Activated CD8-positive, alpha-beta T cell treated with anti-CD3 and anti-CD28 coated beads, Interleukin-2, amount 10 ng/mL, durations not matched to agents 7 days and 5 days (primary cell): Measurements from ENCODE around the gene OLFML1. TPM values are rescaled to one million over a fixed set of nuclear protein-coding genes. Genes with fewer than 3 reads are reported as not detected.
"Not testable (repeated sequence)": the region's sequence is repeated elsewhere in the genome, so short reads cannot be mapped to it uniquely, and the experiment has no call there.

Experiments used
- ATAC-seq: fragments of 150-1000 bp; cut with Tn5 transposase; one replicate; pipeline ENCODE4 v1.10.0; 2021; ENCODE audit warnings: moderate library complexity
- CTCF ChIA-PET: fragments of 350-600 bp; sonication (Branson Sonifier 250); formaldehyde crosslinking; loops from one replicate; lab custom pipeline; 2021; ENCODE audit warnings: antibody characterized with exemption; lab: Charles Lee
- POLR2A ChIA-PET: fragments of 350-600 bp; sonication (Branson Sonifier 250); formaldehyde crosslinking; loops from one replicate; lab custom pipeline; 2021; ENCODE audit warnings: antibody characterized with exemption; lab: Charles Lee
- DNase-seq: peaks from one replicate; pipeline ENCODE4 v3.0.0-alpha.2; 2020
- H3K27ac Mint-ChIP-seq: one replicate; pipeline ENCODE4 v1.8.0; 2021; ENCODE audit warnings: mild to moderate bottlenecking, mixed read lengths
- H3K27me3 Mint-ChIP-seq: one replicate; pipeline ENCODE4 v1.8.0; 2021; ENCODE audit warnings: low read depth, mixed read lengths
- H3K36me3 Mint-ChIP-seq: one replicate; pipeline ENCODE4 v1.8.0; 2021; ENCODE audit warnings: low read depth, mixed read lengths
- H3K4me1 Mint-ChIP-seq: one replicate; pipeline ENCODE4 v1.8.0; 2021; ENCODE audit warnings: low read depth, mixed read lengths
- H3K4me3 Mint-ChIP-seq: one replicate; pipeline ENCODE4 v1.8.0; 2021; ENCODE audit warnings: mild to moderate bottlenecking, mixed read lengths
- H3K9me3 Mint-ChIP-seq: one replicate; pipeline ENCODE4 v1.8.0; 2022; ENCODE audit warnings: mixed read lengths; ENCODE audit not compliant: insufficient read depth
- total RNA-seq, 2 experiments: library from RNA; stranded (reverse); gene quantifications; one replicate each; pipeline ENCODE4 v1.2.3, GENCODE V29; 2021

OLFML1 gene
- total RNA-seq, 2 experiments from 2014 or later, result not detected

- POLR2A ChIA-PET, result interaction anchor here (1.0 kb wide), 1 partner anchor 154 kb away, joined by 3 read pairs; no protein-coding TSS in a partner anchor
- H3K9me3 Mint-ChIP-seq, result no peaks in the 10 kb centered on the region
Measured at GRCh38 chr11:7513234-7514098, 28.2 kb downstream of the OLFML1 start, which contains the start of gene PPFIBP2. Gene PPFIBP2 (plus strand): TSS chr11:7513999. CDS start chr11:7549476, 35,477 bp downstream.

GRCh38 chr11:7514099-7514591 lies 28.8 kb downstream of the OLFML1 start:
- H3K36me3 Mint-ChIP-seq, result no peaks in the 10 kb centered on the region
- peaks cover 19% of the 10 kb centered on the region for H3K27me3 Mint-ChIP-seq
- DNase-seq, result no peak
- peaks cover 46% of the 10 kb centered on the region for H3K4me1 Mint-ChIP-seq
- peak overlapping the region; percentile 84 for H3K4me3 Mint-ChIP-seq
- H3K9me3 Mint-ChIP-seq, result no peaks in the 10 kb centered on the region
- POLR2A ChIA-PET, result interaction anchor here (1.0 kb wide), 1 partner anchor 153 kb away, joined by 3 read pairs; no protein-coding TSS in a partner anchor
- CTCF ChIA-PET, result interaction anchor here (0.6 to 3.1 kb wide), 18 partner anchors 7 to 473 kb away, joined by 3 to 27 read pairs (median 4); partner anchors contain the start of gene EIF3F
- ATAC-seq, result peak; percentile 22
- H3K27ac Mint-ChIP-seq, result no peak overlapping the region

More at GRCh38 chr11:7513234-7514098, 28.2 kb downstream of the OLFML1 start, which contains the start of gene PPFIBP2:
- Mint-ChIP-seq H3K4me1 (peaks cover 46% of the 10 kb centered on the region), H3K27me3 (peaks cover 19% of the 10 kb centered on the region), H3K36me3 (no peaks in the 10 kb centered on the region), H3K4me3 (peak within 1 kb of the TSS; percentile 84), H3K27ac (peak within 1 kb of the TSS; percentile 80)
- ATAC-seq (peak; percentile 94), DNase-seq (peak; percentile 83)
- CTCF ChIA-PET, result interaction anchor here (0.6 to 3.1 kb wide), 28 partner anchors 8 to 474 kb away, joined by 3 to 27 read pairs (median 4); partner anchors contain the start of gene EIF3F

DNA sequence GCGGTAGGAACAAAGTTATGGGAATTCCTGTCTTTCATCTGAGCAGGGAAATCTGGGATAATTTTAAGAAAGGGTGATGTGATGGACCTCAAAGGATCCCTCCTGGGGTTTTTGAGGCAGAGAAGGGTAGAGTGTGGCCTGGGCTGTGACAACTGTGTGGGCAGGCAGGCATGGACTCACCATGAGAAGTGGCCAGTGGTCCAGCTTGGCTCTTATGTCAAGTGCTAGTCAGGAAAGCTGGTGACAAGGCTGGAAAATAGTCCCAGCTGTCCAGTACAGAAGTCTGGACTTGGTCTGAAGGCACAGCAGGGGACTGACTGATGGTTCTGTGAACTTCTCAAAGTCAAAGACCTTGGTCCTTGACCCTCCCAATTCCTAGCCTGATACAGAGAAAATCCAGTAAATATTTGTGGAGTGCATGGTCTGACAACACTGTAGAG lies 30.2 kb downstream of the OLFML1 start:
- peaks cover 19% of the 10 kb centered on the region for H3K27me3 Mint-ChIP-seq
- no peaks in the 10 kb centered on the region for H3K36me3 Mint-ChIP-seq
- peaks cover 46% of the 10 kb centered on the region for H3K4me1 Mint-ChIP-seq
- H3K4me3 Mint-ChIP-seq, result peak overlapping the region; percentile 13
- ChIA-PET POLR2A (no interaction called here), CTCF (interaction anchor here (0.9 to 2.1 kb wide), 2 partner anchors 9 to 150 kb away, joined by 3 to 7 read pairs; no protein-coding TSS in a partner anchor)
- H3K27ac Mint-ChIP-seq, result no peak overlapping the region
- no peaks in the 10 kb centered on the region for H3K9me3 Mint-ChIP-seq
- DNase-seq, result no peak
- no peak for ATAC-seq

- H3K36me3 Mint-ChIP-seq, result no peaks in the 10 kb centered on the region
- ChIA-PET CTCF (no interaction called here), POLR2A (no interaction called here)
- DNase-seq, result no peak
- peaks cover 42% of the 10 kb centered on the region for H3K4me1 Mint-ChIP-seq
- peaks cover 19% of the 10 kb centered on the region for H3K27me3 Mint-ChIP-seq
- ATAC-seq, result no peak
- H3K27ac Mint-ChIP-seq, result peak overlapping the region; percentile 48
- H3K9me3 Mint-ChIP-seq, result no peaks in the 10 kb centered on the region
- H3K4me3 Mint-ChIP-seq, result no peak overlapping the region
Measured at GRCh38 chr11:7516475-7516874, 31.2 kb downstream of the OLFML1 start.

DNA sequence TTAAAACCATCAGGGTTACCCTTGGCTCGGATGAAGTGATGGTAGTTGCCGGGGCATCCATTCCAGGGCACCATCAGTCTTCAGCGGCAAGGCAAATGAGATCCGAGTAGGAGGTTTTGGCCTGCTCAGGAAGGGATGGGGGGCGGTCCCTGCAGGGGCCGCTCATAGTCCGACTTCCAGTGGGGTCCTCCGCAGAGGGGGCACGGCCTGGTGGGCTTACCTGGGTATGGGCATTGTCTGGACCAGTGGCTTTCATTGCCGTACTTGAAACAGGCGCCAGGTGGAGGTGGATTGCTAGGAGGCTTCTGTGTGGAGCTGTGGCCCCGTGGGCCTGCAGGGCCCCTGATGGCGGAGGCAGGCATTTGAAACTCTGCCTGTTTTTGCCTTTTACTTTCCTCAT lies 32.4 kb downstream of the OLFML1 start:
- H3K4me3 Mint-ChIP-seq, CTCF ChIA-PET, H3K9me3 Mint-ChIP-seq, POLR2A ChIA-PET, H3K27ac Mint-ChIP-seq, ATAC-seq, H3K36me3 Mint-ChIP-seq, DNase-seq: not testable (repeated sequence)
- Mint-ChIP-seq H3K27me3 (peaks cover 19% of the 10 kb centered on the region), H3K4me1 (peaks cover 30% of the 10 kb centered on the region)

GRCh38 chr11:7518811-7519562 lies 33.7 kb downstream of the OLFML1 start:
- no peak overlapping the region for H3K4me3 Mint-ChIP-seq
- ATAC-seq (no peak), DNase-seq (no peak)
- H3K27me3 Mint-ChIP-seq, result peaks cover 19% of the 10 kb centered on the region
- peaks cover 28% of the 10 kb centered on the region for H3K4me1 Mint-ChIP-seq
- no peaks in the 10 kb centered on the region for H3K9me3 Mint-ChIP-seq
- no peak overlapping the region for H3K27ac Mint-ChIP-seq
- ChIA-PET CTCF (no interaction called here), POLR2A (no interaction called here)
- no peaks in the 10 kb centered on the region for H3K36me3 Mint-ChIP-seq

GRCh38 chr11:7520011-7520942 lies 35.0 kb downstream of the OLFML1 start:
- Mint-ChIP-seq H3K9me3 (no peaks in the 10 kb centered on the region), H3K4me3 (no peak overlapping the region), H3K27me3 (peaks cover 13% of the 10 kb centered on the region), H3K27ac (peak overlapping the region; percentile 40), H3K36me3 (no peaks in the 10 kb centered on the region), H3K4me1 (peaks cover 31% of the 10 kb centered on the region)
- CTCF ChIA-PET, result interaction anchor here (1.0 to 2.6 kb wide), 5 partner anchors 7 to 422 kb away, joined by 3 to 18 read pairs (median 4); partner anchors contain the start of gene PPFIBP2
- ATAC-seq, result no peak
- no peak for DNase-seq
- POLR2A ChIA-PET, result interaction anchor here (0.6 kb wide), 1 partner anchor 109 kb away, joined by 3 read pairs; no protein-coding TSS in a partner anchor

DNA sequence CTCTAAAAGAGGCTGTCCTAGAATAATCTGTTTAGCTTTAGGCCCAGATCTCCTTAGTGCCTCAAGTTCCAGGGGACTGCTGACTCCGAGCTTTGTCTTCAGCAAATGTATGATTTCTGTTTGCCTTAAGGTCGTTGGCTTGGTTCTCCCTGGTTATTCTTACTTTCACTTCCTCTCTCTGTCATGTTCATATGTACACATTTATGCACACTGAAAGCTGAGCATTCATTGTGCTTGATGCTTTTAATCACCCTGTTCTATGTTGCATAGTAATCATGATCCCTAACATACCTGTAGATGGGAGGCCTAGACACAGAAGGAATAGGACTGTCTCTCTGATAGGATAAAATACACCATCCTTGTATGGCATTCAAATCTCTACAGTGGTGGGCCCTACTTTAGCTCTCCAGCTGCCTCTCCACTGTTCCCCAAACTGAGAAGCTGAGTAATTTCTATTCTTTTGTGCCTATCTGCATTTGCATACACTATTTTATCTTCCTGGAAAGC lies 35.7 kb downstream of the OLFML1 start:
- H3K27ac Mint-ChIP-seq, result no peak overlapping the region
- peaks cover 6% of the 10 kb centered on the region for H3K27me3 Mint-ChIP-seq
- peak; percentile 71 for ATAC-seq
- CTCF ChIA-PET, result interaction anchor here (0.7 to 2.6 kb wide), 8 partner anchors 8 to 423 kb away, joined by 3 to 18 read pairs (median 4); partner anchors contain the start of gene PPFIBP2
- H3K4me1 Mint-ChIP-seq, result peaks cover 31% of the 10 kb centered on the region
- no peaks in the 10 kb centered on the region for H3K9me3 Mint-ChIP-seq
- POLR2A ChIA-PET, result interaction anchor here (0.6 kb wide), 1 partner anchor 109 kb away, joined by 3 read pairs; no protein-coding TSS in a partner anchor
- H3K36me3 Mint-ChIP-seq, result no peaks in the 10 kb centered on the region
- H3K4me3 Mint-ChIP-seq, result no peak overlapping the region
- DNase-seq, result no peak

DNA sequence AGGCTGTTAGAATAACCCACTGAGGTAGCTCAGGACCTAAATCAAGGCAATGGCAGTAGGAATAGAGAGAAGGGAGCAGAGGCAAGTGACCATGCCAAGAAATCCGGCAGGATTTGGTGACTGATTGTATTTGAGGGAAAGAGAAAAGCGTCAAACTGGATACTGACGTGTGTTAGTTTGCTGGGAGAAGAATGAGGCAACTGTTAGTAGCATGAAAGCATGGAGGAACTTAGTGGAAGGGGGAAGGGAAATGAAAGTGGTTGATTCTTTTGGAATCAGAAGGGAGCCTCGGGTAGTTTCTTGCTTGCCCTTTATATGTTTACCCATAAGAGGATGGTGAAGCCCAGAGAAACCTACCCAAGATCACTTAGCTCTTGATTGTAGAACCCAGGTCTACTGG lies 36.8 kb downstream of the OLFML1 start:
- Mint-ChIP-seq H3K4me1 (peaks cover 31% of the 10 kb centered on the region), H3K27ac (no peak overlapping the region), H3K27me3 (peaks cover 1% of the 10 kb centered on the region), H3K36me3 (no peaks in the 10 kb centered on the region), H3K9me3 (no peaks in the 10 kb centered on the region), H3K4me3 (no peak overlapping the region)
- CTCF ChIA-PET, result interaction anchor here (1.2 to 2.6 kb wide), 3 partner anchors 9 to 173 kb away, joined by 3 to 18 read pairs (median 4); partner anchors contain the start of gene PPFIBP2
- POLR2A ChIA-PET, result no interaction called here
- ATAC-seq (no peak), DNase-seq (no peak)

DNA sequence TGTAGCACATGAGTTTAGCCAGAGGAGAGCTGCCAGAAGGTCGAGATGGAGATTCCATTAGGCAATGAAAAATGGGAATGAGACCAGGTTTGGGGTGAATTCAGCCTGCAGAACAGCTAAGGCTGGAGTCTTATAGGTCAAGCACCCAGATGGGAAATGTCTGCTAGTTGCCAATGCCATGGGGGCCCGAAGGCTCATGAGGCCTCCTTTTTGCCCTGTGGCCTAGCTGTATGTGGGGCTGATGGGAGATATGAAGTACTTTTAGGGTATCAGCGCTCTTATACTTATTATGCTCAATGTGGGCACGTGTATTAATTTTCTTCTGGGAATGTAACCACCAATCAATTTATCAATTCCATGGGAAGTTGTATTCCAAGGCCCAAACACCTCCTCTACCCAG lies 37.2 kb downstream of the OLFML1 start:
- no peaks in the 10 kb centered on the region for H3K9me3 Mint-ChIP-seq
- ATAC-seq (no peak), DNase-seq (no peak)
- no peak overlapping the region for H3K4me3 Mint-ChIP-seq
- H3K27me3 Mint-ChIP-seq, result no peaks in the 10 kb centered on the region
- ChIA-PET CTCF (interaction anchor here (1.2 to 2.6 kb wide), 2 partner anchors 10 to 49 kb away, joined by 3 to 18 read pairs; partner anchors contain the start of gene PPFIBP2), POLR2A (no interaction called here)
- peaks cover 35% of the 10 kb centered on the region for H3K4me1 Mint-ChIP-seq
- no peaks in the 10 kb centered on the region for H3K36me3 Mint-ChIP-seq
- no peak overlapping the region for H3K27ac Mint-ChIP-seq
